ENCODE data around the gene MYO5C. TPM values are rescaled to one million over a fixed set of nuclear protein-coding genes. Genes with fewer than 3 reads are reported as not detected.

Gene MYO5C
- total and polyA plus RNA-seq, 10 of the 15 experiments (the other 5 are each of a cell fraction or from before 2014, with no cell fraction given), result 0.29 to 1.3 (median 0.75) TPM

DNA sequence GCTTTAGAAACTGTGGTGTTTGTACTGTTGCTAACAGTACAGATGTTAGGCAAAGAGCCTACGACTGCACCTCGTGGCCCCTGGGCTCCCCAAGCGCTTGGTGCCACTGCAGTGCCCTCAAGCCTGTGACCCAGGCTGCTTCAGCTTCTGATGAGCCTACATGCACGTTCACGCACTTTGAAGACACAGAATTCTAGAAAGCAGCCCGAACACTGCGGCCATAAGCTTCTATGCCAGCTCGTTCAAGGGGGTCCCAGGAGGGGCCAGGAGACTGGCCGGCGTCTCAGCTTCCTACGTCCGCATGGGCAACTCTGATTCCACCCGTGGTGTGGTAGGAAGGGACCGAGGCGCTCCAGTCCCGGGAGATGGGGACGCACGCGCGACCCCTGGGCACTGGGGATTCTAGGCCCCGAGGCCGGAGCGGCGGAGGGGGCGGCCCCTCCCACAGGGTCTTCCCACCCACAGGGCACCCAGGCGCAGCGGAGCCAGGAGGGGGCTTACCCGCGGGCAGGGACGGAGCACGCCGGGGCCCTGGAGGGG, 653 bp downstream of the MYO5C start (continued):
- TF ChIP-seq, protein P1, sequence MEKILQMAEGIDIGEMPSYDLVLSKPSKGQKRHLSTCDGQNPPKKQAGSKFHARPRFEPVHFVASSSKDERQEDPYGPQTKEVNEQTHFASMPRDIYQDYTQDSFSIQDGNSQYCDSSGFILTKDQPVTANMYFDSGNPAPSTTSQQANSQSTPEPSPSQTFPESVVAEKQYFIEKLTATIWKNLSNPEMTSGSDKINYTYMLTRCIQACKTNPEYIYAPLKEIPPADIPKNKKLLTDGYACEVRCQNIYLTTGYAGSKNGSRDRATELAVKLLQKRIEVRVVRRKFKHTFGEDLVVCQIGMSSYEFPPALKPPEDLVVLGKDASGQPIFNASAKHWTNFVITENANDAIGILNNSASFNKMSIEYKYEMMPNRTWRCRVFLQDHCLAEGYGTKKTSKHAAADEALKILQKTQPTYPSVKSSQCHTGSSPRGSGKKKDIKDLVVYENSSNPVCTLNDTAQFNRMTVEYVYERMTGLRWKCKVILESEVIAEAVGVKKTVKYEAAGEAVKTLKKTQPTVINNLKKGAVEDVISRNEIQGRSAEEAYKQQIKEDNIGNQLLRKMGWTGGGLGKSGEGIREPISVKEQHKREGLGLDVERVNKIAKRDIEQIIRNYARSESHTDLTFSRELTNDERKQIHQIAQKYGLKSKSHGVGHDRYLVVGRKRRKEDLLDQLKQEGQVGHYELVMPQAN (conservative IDR thresholded peaks at IDR 0.05), result no peak
- TF ChIP-seq IKZF1 (conservative IDR thresholded peaks at IDR 0.05) (no peak), MTA2 (IDR thresholded peaks at IDR 0.05; ENCODE audit: low read depth) (no peak), YY1 (IDR thresholded peaks at IDR 0.05; ENCODE audit: low read depth, low read length) (no peak), ZSCAN29 (IDR thresholded peaks at IDR 0.05) (no peak), NR2C2 (IDR thresholded peaks at IDR 0.05; ENCODE audit: borderline replicate concordance, control insufficient read depth, insufficient read length, low read depth) (no peak)
- TF ChIP-seq, protein P2, sequence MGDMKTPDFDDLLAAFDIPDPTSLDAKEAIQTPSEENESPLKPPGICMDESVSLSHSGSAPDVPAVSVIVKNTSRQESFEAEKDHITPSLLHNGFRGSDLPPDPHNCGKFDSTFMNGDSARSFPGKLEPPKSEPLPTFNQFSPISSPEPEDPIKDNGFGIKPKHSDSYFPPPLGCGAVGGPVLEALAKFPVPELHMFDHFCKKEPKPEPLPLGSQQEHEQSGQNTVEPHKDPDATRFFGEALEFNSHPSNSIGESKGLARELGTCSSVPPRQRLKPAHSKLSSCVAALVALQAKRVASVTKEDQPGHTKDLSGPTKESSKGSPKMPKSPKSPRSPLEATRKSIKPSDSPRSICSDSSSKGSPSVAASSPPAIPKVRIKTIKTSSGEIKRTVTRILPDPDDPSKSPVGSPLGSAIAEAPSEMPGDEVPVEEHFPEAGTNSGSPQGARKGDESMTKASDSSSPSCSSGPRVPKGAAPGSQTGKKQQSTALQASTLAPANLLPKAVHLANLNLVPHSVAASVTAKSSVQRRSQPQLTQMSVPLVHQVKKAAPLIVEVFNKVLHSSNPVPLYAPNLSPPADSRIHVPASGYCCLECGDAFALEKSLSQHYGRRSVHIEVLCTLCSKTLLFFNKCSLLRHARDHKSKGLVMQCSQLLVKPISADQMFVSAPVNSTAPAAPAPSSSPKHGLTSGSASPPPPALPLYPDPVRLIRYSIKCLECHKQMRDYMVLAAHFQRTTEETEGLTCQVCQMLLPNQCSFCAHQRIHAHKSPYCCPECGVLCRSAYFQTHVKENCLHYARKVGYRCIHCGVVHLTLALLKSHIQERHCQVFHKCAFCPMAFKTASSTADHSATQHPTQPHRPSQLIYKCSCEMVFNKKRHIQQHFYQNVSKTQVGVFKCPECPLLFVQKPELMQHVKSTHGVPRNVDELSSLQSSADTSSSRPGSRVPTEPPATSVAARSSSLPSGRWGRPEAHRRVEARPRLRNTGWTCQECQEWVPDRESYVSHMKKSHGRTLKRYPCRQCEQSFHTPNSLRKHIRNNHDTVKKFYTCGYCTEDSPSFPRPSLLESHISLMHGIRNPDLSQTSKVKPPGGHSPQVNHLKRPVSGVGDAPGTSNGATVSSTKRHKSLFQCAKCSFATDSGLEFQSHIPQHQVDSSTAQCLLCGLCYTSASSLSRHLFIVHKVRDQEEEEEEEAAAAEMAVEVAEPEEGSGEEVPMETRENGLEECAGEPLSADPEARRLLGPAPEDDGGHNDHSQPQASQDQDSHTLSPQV (IDR thresholded peaks at IDR 0.05), result no peak
- TF ChIP-seq, protein P3, sequence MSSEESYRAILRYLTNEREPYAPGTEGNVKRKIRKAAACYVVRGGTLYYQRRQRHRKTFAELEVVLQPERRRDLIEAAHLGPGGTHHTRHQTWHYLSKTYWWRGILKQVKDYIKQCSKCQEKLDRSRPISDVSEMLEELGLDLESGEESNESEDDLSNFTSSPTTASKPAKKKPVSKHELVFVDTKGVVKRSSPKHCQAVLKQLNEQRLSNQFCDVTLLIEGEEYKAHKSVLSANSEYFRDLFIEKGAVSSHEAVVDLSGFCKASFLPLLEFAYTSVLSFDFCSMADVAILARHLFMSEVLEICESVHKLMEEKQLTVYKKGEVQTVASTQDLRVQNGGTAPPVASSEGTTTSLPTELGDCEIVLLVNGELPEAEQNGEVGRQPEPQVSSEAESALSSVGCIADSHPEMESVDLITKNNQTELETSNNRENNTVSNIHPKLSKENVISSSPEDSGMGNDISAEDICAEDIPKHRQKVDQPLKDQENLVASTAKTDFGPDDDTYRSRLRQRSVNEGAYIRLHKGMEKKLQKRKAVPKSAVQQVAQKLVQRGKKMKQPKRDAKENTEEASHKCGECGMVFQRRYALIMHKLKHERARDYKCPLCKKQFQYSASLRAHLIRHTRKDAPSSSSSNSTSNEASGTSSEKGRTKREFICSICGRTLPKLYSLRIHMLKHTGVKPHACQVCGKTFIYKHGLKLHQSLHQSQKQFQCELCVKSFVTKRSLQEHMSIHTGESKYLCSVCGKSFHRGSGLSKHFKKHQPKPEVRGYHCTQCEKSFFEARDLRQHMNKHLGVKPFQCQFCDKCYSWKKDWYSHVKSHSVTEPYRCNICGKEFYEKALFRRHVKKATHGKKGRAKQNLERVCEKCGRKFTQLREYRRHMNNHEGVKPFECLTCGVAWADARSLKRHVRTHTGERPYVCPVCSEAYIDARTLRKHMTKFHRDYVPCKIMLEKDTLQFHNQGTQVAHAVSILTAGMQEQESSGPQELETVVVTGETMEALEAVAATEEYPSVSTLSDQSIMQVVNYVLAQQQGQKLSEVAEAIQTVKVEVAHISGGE (CRISPR knock-in tag; IDR thresholded peaks at IDR 0.05), result no peak
- TF ChIP-seq, protein P4, sequence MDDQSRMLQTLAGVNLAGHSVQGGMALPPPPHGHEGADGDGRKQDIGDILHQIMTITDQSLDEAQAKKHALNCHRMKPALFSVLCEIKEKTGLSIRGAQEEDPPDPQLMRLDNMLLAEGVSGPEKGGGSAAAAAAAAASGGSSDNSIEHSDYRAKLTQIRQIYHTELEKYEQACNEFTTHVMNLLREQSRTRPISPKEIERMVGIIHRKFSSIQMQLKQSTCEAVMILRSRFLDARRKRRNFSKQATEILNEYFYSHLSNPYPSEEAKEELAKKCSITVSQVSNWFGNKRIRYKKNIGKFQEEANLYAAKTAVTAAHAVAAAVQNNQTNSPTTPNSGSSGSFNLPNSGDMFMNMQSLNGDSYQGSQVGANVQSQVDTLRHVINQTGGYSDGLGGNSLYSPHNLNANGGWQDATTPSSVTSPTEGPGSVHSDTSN (IDR thresholded peaks at IDR 0.05; ENCODE audit: insufficient replicate concordance, low read depth, low read length), result no peak

Measured in GM12878 (cell line).